ENCODE measurements around the gene DENND1B.

DNA sequence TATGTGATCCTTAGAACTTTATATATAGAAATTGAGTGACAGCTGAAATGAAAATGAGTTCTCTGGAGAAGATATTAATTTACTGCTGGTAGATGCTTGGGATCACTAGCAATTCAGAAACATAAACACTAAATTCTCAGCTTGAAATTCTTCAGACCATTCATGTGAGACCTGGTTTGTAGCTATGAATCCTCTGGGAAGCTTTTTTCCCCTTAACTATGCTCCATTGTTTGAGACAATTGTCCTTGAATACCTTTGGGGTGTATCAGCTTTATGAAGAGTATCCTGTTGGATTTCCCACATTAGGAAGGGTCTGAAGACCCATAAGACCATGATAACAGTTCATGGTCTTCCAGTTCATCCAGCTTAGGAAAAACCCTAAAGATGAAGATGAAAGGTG is 4.6 kb upstream of the DENND1B start:
- TF ChIP-seq, protein P1, sequence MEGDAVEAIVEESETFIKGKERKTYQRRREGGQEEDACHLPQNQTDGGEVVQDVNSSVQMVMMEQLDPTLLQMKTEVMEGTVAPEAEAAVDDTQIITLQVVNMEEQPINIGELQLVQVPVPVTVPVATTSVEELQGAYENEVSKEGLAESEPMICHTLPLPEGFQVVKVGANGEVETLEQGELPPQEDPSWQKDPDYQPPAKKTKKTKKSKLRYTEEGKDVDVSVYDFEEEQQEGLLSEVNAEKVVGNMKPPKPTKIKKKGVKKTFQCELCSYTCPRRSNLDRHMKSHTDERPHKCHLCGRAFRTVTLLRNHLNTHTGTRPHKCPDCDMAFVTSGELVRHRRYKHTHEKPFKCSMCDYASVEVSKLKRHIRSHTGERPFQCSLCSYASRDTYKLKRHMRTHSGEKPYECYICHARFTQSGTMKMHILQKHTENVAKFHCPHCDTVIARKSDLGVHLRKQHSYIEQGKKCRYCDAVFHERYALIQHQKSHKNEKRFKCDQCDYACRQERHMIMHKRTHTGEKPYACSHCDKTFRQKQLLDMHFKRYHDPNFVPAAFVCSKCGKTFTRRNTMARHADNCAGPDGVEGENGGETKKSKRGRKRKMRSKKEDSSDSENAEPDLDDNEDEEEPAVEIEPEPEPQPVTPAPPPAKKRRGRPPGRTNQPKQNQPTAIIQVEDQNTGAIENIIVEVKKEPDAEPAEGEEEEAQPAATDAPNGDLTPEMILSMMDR (conservative IDR thresholded peaks at IDR 0.05; ENCODE audit: low read depth, low read length), result no peak
- TF ChIP-seq EZH2 (IDR thresholded peaks at IDR 0.05; ENCODE audit: borderline replicate concordance, low read depth, low read length, poor library complexity, severe bottlenecking), result no peak
